22Rv1 (cell line): ENCODE data around the gene NPHP4.

Experiments used
- ZFX ChIP-seq: fragments of 450-650 bp; IDR thresholded peaks from 2 replicates; pipeline ENCODE4 v1.6.1; 2017; ENCODE audit warnings: antibody characterized with exemption, borderline replicate concordance
- TF ChIP-seq, protein P1 (sequence below): fragments of 450-650 bp; IDR thresholded peaks from 2 replicates; pipeline ENCODE4 v1.5.1; 2017; ENCODE audit warnings: mild to moderate bottlenecking

DNA sequence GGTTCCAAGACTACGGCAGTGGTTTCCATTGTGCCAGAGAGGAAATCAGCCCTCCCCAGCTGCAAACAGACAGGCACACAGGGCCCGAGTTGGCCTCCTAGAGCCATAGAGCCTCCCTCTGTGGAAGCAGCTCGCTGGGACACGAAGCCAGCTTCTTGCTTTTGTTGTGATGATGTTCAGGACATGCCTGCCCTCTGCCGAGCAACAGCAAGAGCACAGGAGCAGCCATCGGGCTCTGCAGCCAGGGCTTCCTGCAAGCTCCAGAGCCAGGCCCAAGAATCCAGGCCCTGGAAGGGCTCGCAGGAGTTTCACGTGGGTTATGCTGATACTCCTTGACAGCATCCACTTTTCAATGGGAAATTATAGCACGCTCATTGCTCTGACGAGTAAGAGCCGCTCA, 18.5 kb downstream of the NPHP4 start:
- TF ChIP-seq, protein P1, sequence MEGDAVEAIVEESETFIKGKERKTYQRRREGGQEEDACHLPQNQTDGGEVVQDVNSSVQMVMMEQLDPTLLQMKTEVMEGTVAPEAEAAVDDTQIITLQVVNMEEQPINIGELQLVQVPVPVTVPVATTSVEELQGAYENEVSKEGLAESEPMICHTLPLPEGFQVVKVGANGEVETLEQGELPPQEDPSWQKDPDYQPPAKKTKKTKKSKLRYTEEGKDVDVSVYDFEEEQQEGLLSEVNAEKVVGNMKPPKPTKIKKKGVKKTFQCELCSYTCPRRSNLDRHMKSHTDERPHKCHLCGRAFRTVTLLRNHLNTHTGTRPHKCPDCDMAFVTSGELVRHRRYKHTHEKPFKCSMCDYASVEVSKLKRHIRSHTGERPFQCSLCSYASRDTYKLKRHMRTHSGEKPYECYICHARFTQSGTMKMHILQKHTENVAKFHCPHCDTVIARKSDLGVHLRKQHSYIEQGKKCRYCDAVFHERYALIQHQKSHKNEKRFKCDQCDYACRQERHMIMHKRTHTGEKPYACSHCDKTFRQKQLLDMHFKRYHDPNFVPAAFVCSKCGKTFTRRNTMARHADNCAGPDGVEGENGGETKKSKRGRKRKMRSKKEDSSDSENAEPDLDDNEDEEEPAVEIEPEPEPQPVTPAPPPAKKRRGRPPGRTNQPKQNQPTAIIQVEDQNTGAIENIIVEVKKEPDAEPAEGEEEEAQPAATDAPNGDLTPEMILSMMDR = no peak
- TF ChIP-seq ZFX = no peak
